Neuron (in vitro differentiated cells): ENCODE data around the gene GSG1L.
"Not testable (repeated sequence)": the region's sequence is repeated elsewhere in the genome, so short reads cannot be mapped to it uniquely, and the experiment has no call there.

Experiments
- H2AFZ ChIP-seq: one replicate; pipeline ENCODE4 v1.6.1; 2013; ENCODE audit warnings: low read depth, mild to moderate bottlenecking, inconsistent platforms, low read length, moderate library complexity
- H3K27me3 ChIP-seq: one replicate; pipeline ENCODE4 v1.6.1; 2013; ENCODE audit warnings: low read length; ENCODE audit not compliant: insufficient read depth
- H3K36me3 ChIP-seq: one replicate; pipeline ENCODE4 v1.6.1; 2013; ENCODE audit warnings: low read length; ENCODE audit not compliant: insufficient read depth
- H3K4me1 ChIP-seq: one replicate; pipeline ENCODE4 v1.6.1; 2013; ENCODE audit warnings: low read length; ENCODE audit not compliant: insufficient read depth
- H3K4me3 ChIP-seq: 2 replicates; pipeline ENCODE4 v1.5.1; 2013; ENCODE audit warnings: mild to moderate bottlenecking, low read length, moderate library complexity
- H3K9me3 ChIP-seq: one replicate; pipeline ENCODE4 v1.6.1; 2013; ENCODE audit warnings: low read length

GSG1L gene

DNA sequence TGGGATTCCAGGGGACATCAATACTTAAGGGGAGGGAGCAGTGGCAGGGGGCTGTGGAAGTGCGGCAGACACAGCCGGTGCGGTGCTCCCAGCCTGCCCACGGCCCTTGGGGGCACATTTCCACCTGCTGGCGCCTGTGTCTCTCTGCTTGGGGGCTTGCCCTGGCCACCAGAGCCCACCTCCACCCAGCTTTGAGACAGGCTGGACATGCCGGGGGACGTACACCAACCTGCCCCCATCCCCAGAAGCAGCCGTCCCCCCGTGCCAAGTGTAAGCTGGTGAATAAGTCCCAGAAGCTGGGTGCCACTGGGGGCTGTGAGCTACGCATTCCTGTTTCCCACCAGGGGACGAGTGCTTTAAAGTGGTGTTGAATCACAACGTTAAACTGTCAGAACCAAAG is 172.6 kb downstream of the GSG1L start:
- Histone ChIP-seq H3K9me3 (no peaks in the 10 kb centered on the region), H3K4me3 (no peak overlapping the region)

DNA sequence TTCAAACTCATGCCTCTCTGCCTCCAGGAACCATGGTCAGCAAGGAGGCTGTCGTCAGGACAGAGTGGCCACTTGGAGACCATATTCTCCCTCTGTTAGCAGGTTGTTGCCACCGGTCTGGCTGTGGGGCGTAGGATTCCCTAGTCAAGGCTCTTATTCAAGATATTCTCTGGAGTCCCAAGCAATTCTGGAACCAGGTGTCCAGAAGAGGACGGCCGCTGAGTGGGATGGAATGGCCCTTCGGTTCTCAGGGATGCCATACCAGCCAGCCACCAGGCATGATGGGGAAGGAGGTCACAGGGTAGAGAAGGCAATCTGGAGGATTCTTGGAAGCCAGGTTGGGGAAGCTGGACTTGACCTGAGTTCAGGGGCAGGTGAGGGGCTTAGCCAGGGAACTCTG is 173.5 kb downstream of the GSG1L start:
- H2AFZ ChIP-seq = no peak overlapping the region
- H3K4me1 ChIP-seq = no peaks in the 10 kb centered on the region
- no peak overlapping the region for H3K4me3 ChIP-seq
- no peaks in the 10 kb centered on the region for H3K36me3 ChIP-seq
- H3K27me3 ChIP-seq = peaks cover 7% of the 10 kb centered on the region
- no peaks in the 10 kb centered on the region for H3K9me3 ChIP-seq

More for the DNA sequence above, 172.6 kb downstream of the GSG1L start:
- no peak overlapping the region for H2AFZ ChIP-seq
- H3K36me3 ChIP-seq = no peaks in the 10 kb centered on the region
- H3K27me3 ChIP-seq = peaks cover 7% of the 10 kb centered on the region
- H3K4me1 ChIP-seq = no peaks in the 10 kb centered on the region

- Histone ChIP-seq H3K4me1 (no peaks in the 10 kb centered on the region), H2AFZ (no peak overlapping the region), H3K36me3 (no peaks in the 10 kb centered on the region), H3K9me3 (no peaks in the 10 kb centered on the region), H3K4me3 (no peak overlapping the region), H3K27me3 (no peaks in the 10 kb centered on the region)
These were observed 179.9 kb downstream of the GSG1L start for GRCh38 chr16:27883576-27883975.

DNA sequence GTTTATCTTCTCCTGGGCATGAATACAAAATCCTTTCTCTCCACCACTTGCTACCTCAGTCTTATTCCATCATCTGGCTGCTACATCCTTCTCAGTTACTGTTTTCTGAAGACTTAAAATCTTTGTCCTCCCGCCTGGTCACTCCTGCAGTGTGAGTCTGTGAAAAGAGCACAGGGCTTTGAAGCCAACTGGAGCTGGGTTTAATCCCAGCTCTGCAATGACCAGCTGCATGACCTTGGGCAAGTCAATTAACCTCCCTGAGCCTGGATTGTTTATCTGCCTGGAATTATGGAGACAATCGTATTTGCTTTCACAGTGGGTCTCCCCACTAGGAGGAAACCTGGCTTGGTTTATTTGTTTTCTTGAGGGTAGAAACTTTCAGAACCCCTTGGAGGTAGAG is 183.2 kb downstream of the GSG1L start:
- Histone ChIP-seq H3K4me1 (no peaks in the 10 kb centered on the region), H2AFZ (no peak overlapping the region), H3K36me3 (no peaks in the 10 kb centered on the region), H3K27me3 (no peaks in the 10 kb centered on the region), H3K4me3 (no peak overlapping the region), H3K9me3 (no peaks in the 10 kb centered on the region)

- Histone ChIP-seq H3K4me3 (no peak overlapping the region), H3K27me3 (no peaks in the 10 kb centered on the region), H3K4me1 (no peaks in the 10 kb centered on the region), H3K36me3 (no peaks in the 10 kb centered on the region), H2AFZ (no peak overlapping the region), H3K9me3 (no peaks in the 10 kb centered on the region)
These were observed 183.8 kb downstream of the GSG1L start for GRCh38 chr16:27879601-27880247.

- not testable (repeated sequence) for H3K9me3 ChIP-seq, H2AFZ ChIP-seq, H3K4me3 ChIP-seq, H3K27me3 ChIP-seq, H3K36me3 ChIP-seq, H3K4me1 ChIP-seq
These were observed 190.9 kb downstream of the GSG1L start for GRCh38 chr16:27872627-27873026.

DNA sequence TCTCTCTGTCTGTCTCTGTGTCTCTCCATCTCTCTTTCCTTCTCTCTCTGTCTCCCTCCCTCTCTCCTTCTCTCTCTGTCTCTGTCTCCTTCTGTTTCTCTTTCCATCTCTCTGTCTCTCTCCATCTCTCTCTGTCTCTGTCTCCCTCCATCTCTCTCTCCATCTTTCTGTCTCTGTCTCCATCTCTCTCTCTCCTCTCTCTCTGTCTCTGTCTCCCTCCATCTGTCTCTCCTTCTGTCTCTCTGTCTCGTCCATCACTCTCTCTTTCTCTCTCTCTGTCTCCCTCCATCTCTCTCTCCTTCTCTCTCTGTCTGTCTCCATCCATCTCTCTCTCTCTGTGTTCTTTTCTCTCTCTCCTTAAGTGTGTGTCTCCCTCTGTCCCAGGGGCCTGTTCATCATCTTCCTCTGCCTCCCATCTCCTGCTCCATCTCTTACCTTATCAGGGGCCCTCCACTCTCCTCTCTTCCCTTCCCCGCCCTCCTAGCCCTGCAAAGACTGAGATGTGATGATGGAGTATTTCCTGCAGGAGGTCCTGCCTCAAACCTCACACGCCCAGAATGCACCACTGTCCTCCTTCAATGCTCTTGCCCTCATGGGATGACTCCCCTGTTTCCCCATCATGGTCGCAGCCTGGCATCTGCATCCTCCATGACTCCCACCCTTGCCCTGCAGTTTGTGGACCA is 193.3 kb downstream of the GSG1L start:
- H3K27me3 ChIP-seq = no peaks in the 10 kb centered on the region
- H3K9me3 ChIP-seq = peaks cover 5% of the 10 kb centered on the region
- no peak overlapping the region for H2AFZ ChIP-seq
- H3K4me1 ChIP-seq = no peaks in the 10 kb centered on the region
- no peak overlapping the region for H3K4me3 ChIP-seq
- H3K36me3 ChIP-seq = no peaks in the 10 kb centered on the region

GRCh38 chr16:27869411-27869810 is 194.1 kb downstream of the GSG1L start:
- H3K9me3 ChIP-seq = peaks cover 4% of the 10 kb centered on the region
- no peaks in the 10 kb centered on the region for H3K27me3 ChIP-seq
- no peaks in the 10 kb centered on the region for H3K4me1 ChIP-seq
- H3K36me3 ChIP-seq = no peaks in the 10 kb centered on the region
- H3K4me3 ChIP-seq = no peak overlapping the region
- no peak overlapping the region for H2AFZ ChIP-seq

GRCh38 chr16:27868180-27868579 is 195.3 kb downstream of the GSG1L start:
- Histone ChIP-seq H3K27me3 (no peaks in the 10 kb centered on the region), H3K4me1 (no peaks in the 10 kb centered on the region), H3K9me3 (no peaks in the 10 kb centered on the region), H3K36me3 (no peaks in the 10 kb centered on the region), H3K4me3 (no peak overlapping the region), H2AFZ (no peak overlapping the region)

GRCh38 chr16:27867122-27868110 is 196.1 kb downstream of the GSG1L start:
- H3K4me3 ChIP-seq = no peak overlapping the region
- no peaks in the 10 kb centered on the region for H3K27me3 ChIP-seq
- no peaks in the 10 kb centered on the region for H3K9me3 ChIP-seq
- H3K36me3 ChIP-seq = no peaks in the 10 kb centered on the region
- H3K4me1 ChIP-seq = no peaks in the 10 kb centered on the region
- H2AFZ ChIP-seq = no peak overlapping the region

DNA sequence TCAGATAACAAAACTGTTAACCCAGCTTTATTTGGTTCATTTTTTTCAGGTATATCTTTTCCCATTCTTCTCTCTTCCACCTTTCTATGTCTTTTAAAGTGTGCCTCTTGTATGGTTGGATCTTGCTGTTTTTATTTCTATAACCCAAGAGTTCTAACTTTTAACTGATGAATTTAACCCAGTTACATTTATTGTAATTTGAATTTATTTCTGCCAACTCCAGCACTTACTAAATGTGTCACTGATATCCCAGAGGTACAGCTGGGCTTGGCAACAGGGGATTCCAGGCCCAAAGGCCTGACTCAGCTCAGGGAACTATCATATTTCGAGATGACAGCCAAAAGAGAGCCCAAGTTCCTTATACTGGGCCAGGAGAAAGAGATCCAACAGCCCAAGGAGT is 200.1 kb downstream of the GSG1L start:
- no peaks in the 10 kb centered on the region for H3K9me3 ChIP-seq
- no peaks in the 10 kb centered on the region for H3K36me3 ChIP-seq
- no peaks in the 10 kb centered on the region for H3K27me3 ChIP-seq
- H3K4me3 ChIP-seq = no peak overlapping the region
- H2AFZ ChIP-seq = no peak overlapping the region
- no peaks in the 10 kb centered on the region for H3K4me1 ChIP-seq

DNA sequence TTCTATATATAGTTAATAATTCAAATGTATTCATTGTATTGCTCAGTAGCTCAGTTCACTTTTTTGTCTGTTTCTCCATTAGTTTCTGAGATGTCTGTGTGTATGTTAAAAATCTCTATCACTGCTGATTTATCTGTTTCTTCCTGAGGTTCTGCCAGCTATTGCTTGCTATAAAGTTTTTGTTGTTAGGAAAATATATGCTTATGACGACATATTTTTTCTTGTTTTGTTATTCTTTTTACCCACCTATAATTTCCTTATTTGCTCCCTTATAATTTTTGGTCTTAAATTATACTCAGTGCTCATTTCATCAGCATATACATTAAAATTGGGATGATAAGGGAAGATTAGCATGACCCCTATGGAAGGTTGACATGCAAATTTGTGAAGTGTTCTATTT is 200.6 kb downstream of the GSG1L start:
- H2AFZ ChIP-seq = no peak overlapping the region
- H3K9me3 ChIP-seq = no peaks in the 10 kb centered on the region
- H3K27me3 ChIP-seq = no peaks in the 10 kb centered on the region
- no peak overlapping the region for H3K4me3 ChIP-seq
- no peaks in the 10 kb centered on the region for H3K36me3 ChIP-seq
- H3K4me1 ChIP-seq = no peaks in the 10 kb centered on the region

DNA sequence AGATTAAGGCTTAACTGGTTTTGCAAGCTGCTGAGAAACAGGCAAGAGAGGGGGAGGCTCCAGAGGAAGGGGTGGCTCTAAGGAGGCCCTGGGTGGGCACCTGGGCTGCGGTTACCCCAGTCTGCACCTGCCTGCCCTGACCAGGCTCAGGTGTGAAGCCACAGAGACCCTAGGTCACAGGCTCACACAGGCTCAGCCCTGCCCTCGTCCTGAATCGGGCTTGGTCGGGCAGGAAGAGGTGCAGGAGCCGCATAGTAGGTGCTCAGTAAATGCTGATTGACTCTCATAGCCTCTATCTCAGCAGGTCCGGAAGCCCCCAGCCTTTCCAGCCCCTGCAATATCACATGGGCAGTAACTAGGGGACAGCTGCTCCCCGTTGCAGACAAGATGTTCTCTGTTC is 203.4 kb downstream of the GSG1L start:
- no peak overlapping the region for H2AFZ ChIP-seq
- H3K4me1 ChIP-seq = no peaks in the 10 kb centered on the region
- H3K4me3 ChIP-seq = no peak overlapping the region
- H3K27me3 ChIP-seq = no peaks in the 10 kb centered on the region
- no peaks in the 10 kb centered on the region for H3K9me3 ChIP-seq
- H3K36me3 ChIP-seq = no peaks in the 10 kb centered on the region
